Measurements from ENCODE around the gene DENND1A. TPM values are rescaled to one million over a fixed set of nuclear protein-coding genes. Genes with fewer than 3 reads are reported as not detected.

DENND1A gene
- total and polyA plus RNA-seq, 4 donors: 7.9 to 22.0 (median 13.9) TPM

DNA sequence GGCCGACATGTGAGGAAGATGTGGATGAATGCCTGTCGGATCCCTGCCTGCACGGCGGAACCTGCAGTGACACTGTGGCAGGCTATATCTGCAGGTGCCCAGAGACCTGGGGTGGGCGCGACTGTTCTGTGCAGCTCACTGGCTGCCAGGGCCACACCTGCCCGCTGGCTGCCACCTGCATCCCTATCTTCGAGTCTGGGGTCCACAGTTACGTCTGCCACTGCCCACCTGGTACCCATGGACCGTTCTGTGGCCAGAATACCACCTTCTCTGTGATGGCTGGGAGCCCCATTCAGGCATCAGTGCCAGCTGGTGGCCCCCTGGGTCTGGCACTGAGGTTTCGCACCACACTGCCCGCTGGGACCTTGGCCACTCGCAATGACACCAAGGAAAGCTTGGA, 559.8 kb downstream of the DENND1A start:
- WGBS: 94% methylated on average over 13 of the region's 13 CpGs
- peaks cover 2 to 11% (median 5%) of the 10 kb centered on the region in 4 donors for H3K4me1 ChIP-seq (ENCODE audit: control insufficient read depth in 4 of 4, insufficient read depth in 4 of 4, low read length in 3 of 4)
- H3K4me3 ChIP-seq (ENCODE audit: low read depth in 1 of 3, low read length in 3 of 3): no peak overlapping the region
- TF ChIP-seq FOXA1 (IDR thresholded peaks at IDR 0.05) (no peak), NR2F2 (IDR thresholded peaks at IDR 0.05) (no peak), RAD21 (IDR thresholded peaks at IDR 0.05) (no peak)
- DNase-seq (ENCODE audit: low spot score): no peak
- no peaks in the 10 kb centered on the region for H3K36me3 ChIP-seq (ENCODE audit: control insufficient read depth in 4 of 4, insufficient read depth in 3 of 4, low read depth in 1 of 4, low read length in 3 of 4)
- no peaks in the 10 kb centered on the region for H3K9me3 ChIP-seq (ENCODE audit: control insufficient read depth in 4 of 4, low read length in 3 of 4)
- H3K9ac ChIP-seq (ENCODE audit: low read depth in 1 of 2, low read length in 2 of 2): no peak overlapping the region
- peaks cover 0 to 4% (median 1%) of the 10 kb centered on the region in 4 donors for H3K27me3 ChIP-seq (ENCODE audit: control insufficient read depth in 4 of 4, insufficient read depth in 4 of 4, low read length in 3 of 4)
- no peak overlapping the region for H3K27ac ChIP-seq (ENCODE audit: low read depth in 1 of 2, low read length in 2 of 2)

- Histone ChIP-seq H3K4me1 (ENCODE audit: control insufficient read depth in 4 of 4, insufficient read depth in 4 of 4, low read length in 3 of 4) (peaks cover 2 to 11% (median 5%) of the 10 kb centered on the region in 4 donors), H3K4me3 (ENCODE audit: low read depth in 1 of 3, low read length in 3 of 3) (no peak overlapping the region), H3K9ac (ENCODE audit: low read depth in 1 of 2, low read length in 2 of 2) (no peak overlapping the region), H3K9me3 (ENCODE audit: control insufficient read depth in 4 of 4, low read length in 3 of 4) (no peaks in the 10 kb centered on the region), H3K27me3 (ENCODE audit: control insufficient read depth in 4 of 4, insufficient read depth in 4 of 4, low read length in 3 of 4) (peaks cover 0 to 4% (median under 1%) of the 10 kb centered on the region in 4 donors), H3K36me3 (ENCODE audit: control insufficient read depth in 4 of 4, insufficient read depth in 3 of 4, low read depth in 1 of 4, low read length in 3 of 4) (no peaks in the 10 kb centered on the region), H3K27ac (ENCODE audit: low read depth in 1 of 2, low read length in 2 of 2) (no peak overlapping the region)
- no peak for DNase-seq (ENCODE audit: low spot score)
- 82% methylated on average over 3 of the region's 3 CpGs for WGBS
- TF ChIP-seq, protein P1, sequence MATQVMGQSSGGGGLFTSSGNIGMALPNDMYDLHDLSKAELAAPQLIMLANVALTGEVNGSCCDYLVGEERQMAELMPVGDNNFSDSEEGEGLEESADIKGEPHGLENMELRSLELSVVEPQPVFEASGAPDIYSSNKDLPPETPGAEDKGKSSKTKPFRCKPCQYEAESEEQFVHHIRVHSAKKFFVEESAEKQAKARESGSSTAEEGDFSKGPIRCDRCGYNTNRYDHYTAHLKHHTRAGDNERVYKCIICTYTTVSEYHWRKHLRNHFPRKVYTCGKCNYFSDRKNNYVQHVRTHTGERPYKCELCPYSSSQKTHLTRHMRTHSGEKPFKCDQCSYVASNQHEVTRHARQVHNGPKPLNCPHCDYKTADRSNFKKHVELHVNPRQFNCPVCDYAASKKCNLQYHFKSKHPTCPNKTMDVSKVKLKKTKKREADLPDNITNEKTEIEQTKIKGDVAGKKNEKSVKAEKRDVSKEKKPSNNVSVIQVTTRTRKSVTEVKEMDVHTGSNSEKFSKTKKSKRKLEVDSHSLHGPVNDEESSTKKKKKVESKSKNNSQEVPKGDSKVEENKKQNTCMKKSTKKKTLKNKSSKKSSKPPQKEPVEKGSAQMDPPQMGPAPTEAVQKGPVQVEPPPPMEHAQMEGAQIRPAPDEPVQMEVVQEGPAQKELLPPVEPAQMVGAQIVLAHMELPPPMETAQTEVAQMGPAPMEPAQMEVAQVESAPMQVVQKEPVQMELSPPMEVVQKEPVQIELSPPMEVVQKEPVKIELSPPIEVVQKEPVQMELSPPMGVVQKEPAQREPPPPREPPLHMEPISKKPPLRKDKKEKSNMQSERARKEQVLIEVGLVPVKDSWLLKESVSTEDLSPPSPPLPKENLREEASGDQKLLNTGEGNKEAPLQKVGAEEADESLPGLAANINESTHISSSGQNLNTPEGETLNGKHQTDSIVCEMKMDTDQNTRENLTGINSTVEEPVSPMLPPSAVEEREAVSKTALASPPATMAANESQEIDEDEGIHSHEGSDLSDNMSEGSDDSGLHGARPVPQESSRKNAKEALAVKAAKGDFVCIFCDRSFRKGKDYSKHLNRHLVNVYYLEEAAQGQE (IDR thresholded peaks at IDR 0.05): no peak
- TF ChIP-seq, protein P2, sequence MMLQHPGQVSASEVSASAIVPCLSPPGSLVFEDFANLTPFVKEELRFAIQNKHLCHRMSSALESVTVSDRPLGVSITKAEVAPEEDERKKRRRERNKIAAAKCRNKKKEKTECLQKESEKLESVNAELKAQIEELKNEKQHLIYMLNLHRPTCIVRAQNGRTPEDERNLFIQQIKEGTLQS (IDR thresholded peaks at IDR 0.05): no peak
- TF ChIP-seq JUND (IDR thresholded peaks at IDR 0.05): no peak
- TF ChIP-seq FOXA2 (IDR thresholded peaks at IDR 0.05): no peak
- TF ChIP-seq ZBTB33 (IDR thresholded peaks at IDR 0.05): no peak
- TF ChIP-seq, protein P3, sequence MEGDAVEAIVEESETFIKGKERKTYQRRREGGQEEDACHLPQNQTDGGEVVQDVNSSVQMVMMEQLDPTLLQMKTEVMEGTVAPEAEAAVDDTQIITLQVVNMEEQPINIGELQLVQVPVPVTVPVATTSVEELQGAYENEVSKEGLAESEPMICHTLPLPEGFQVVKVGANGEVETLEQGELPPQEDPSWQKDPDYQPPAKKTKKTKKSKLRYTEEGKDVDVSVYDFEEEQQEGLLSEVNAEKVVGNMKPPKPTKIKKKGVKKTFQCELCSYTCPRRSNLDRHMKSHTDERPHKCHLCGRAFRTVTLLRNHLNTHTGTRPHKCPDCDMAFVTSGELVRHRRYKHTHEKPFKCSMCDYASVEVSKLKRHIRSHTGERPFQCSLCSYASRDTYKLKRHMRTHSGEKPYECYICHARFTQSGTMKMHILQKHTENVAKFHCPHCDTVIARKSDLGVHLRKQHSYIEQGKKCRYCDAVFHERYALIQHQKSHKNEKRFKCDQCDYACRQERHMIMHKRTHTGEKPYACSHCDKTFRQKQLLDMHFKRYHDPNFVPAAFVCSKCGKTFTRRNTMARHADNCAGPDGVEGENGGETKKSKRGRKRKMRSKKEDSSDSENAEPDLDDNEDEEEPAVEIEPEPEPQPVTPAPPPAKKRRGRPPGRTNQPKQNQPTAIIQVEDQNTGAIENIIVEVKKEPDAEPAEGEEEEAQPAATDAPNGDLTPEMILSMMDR (IDR thresholded peaks at IDR 0.05; ENCODE audit: low read depth, low read length, missing input control): no peak
- TF ChIP-seq MAX (IDR thresholded peaks at IDR 0.05): no peak
- TF ChIP-seq RAD21 (IDR thresholded peaks at IDR 0.05): no peak
- no peak for TF ChIP-seq FOXA1 (IDR thresholded peaks at IDR 0.05)
- no peak for TF ChIP-seq GABPA (IDR thresholded peaks at IDR 0.05 in 1 of 2, conservative IDR thresholded peaks at IDR 0.05 in 1 of 2)
- no peak for TF ChIP-seq SP1 (IDR thresholded peaks at IDR 0.05)
- TF ChIP-seq HNF4G (IDR thresholded peaks at IDR 0.05): no peak
- no peak for TF ChIP-seq EGR1 (IDR thresholded peaks at IDR 0.05; ENCODE audit: low read depth in 2 of 2)
- no peak for TF ChIP-seq HNF4A (conservative IDR thresholded peaks at IDR 0.05)
- no peak for TF ChIP-seq TAF1 (conservative IDR thresholded peaks at IDR 0.05)
- TF ChIP-seq RXRA (IDR thresholded peaks at IDR 0.05): no peak
- TF ChIP-seq NR2F2 (IDR thresholded peaks at IDR 0.05): no peak
Measured at GRCh38 chr9:123369296-123369695, 560.6 kb downstream of the DENND1A start.
